ENCODE data around the gene RAB11FIP4.

DNA sequence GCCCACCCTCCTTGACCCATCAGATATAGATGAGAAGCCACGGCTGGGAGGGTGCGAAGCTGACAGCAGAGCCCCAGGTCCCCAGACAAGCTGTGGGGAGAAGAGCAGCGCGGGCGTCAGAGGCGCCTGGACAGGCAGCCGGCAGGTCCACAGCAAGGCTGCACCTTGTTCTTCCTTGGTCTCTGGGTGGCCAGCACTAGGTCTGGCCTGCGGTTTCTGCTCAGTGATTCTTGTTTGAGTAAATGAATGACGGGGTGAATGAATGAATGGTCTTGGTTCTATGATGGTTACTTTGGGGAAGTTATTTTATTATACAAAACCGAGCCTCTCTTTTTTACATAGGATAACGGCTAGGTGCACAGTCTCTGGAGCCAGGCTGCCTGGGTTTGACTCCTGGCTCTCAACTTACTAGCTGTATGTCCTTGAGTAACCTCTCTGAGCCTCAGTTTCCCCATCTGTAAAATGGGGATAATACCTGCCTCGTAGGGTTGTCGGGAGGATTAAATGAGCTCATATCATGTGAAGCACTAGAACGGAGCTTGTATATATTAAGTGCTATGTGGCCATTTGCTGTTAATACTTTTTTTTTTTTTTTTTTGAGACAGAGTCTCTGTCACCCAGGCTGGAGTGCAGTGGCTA is 86.1 kb downstream of the RAB11FIP4 start:
- TF ChIP-seq CTCF (IDR thresholded peaks at IDR 0.05) (no peak), POLR2A (IDR thresholded peaks at IDR 0.05) (no peak), POLR2AphosphoS5 (IDR thresholded peaks at IDR 0.05) (no peak)

Measured in suprapubic skin (tissue), 4 donors.